DND-41 (cell line): ENCODE results near the gene PRKCA.

ENCODE experiments used
- ATAC-seq: fragments of 200-7000 bp; cut with Tn5 transposase; 3 replicates; pipeline ENCODE4 v1.9.1; 2021; ENCODE audit warnings: low read depth; ENCODE audit not compliant: insufficient read depth
- DNase-seq: peaks from one replicate; pipeline ENCODE4 v3.0.0-alpha.2; 2020
- H2AFZ ChIP-seq: 2 replicates; pipeline ENCODE4 v1.6.0; 2012; ENCODE audit warnings: low read depth, low read length
- H3K27ac ChIP-seq: 2 replicates; pipeline ENCODE4 v1.5.1; 2012; ENCODE audit warnings: low read length, inconsistent platforms
- H3K27me3 ChIP-seq: fragments of 200-600 bp; sonication (generic); 2 replicates; pipeline ENCODE4 v1.6.0; 2012; ENCODE audit warnings: low read length, mild to moderate bottlenecking, inconsistent platforms; ENCODE audit not compliant: insufficient read depth, poor library complexity
- H3K36me3 ChIP-seq: 2 replicates; pipeline ENCODE4 v1.5.1; 2012; ENCODE audit warnings: low read length, inconsistent platforms; ENCODE audit not compliant: insufficient read depth
- H3K4me1 ChIP-seq: 2 replicates; pipeline ENCODE4 v1.5.1; 2012; ENCODE audit warnings: mild to moderate bottlenecking, low read length; ENCODE audit not compliant: insufficient read depth
- H3K4me2 ChIP-seq: 2 replicates; pipeline ENCODE4 v1.6.0; 2012; ENCODE audit warnings: mild to moderate bottlenecking, moderate library complexity, low read length, inconsistent platforms; ENCODE audit not compliant: insufficient read depth
- H3K4me3 ChIP-seq, 2 experiments: fragments of 200-600 bp in 1 of 2; shearing (Covaris generic) in 1 of 2; 2 replicates each; pipeline ENCODE4 v1.5.1; 2012 to 2016; ENCODE audit warnings: inconsistent platforms in 2 of 2, low read length in 2 of 2, mild to moderate bottlenecking in 2 of 2, low read depth in 1 of 2, moderate library complexity in 1 of 2
- H3K79me2 ChIP-seq: 2 replicates; pipeline ENCODE4 v1.6.0; 2012; ENCODE audit warnings: low read length, inconsistent platforms; ENCODE audit not compliant: insufficient read depth
- H3K9ac ChIP-seq: 2 replicates; pipeline ENCODE4 v1.6.0; 2012; ENCODE audit warnings: low read depth, mild to moderate bottlenecking, inconsistent platforms, low read length, moderate library complexity
- H3K9me3 ChIP-seq: 2 replicates; pipeline ENCODE4 v1.5.1; 2012; ENCODE audit warnings: low read length, moderate library complexity, mild to moderate bottlenecking, inconsistent platforms; ENCODE audit not compliant: insufficient read depth, severe bottlenecking
- H4K20me1 ChIP-seq: 2 replicates; pipeline ENCODE4 v1.6.0; 2012; ENCODE audit warnings: low read length; ENCODE audit not compliant: insufficient read depth
- EZH2 ChIP-seq: IDR thresholded peaks from 3 replicates; pipeline ENCODE4 v1.6.1; 2012; ENCODE audit warnings: borderline replicate concordance, low read depth, mild to moderate bottlenecking, moderate library complexity, low read length, inconsistent platforms; ENCODE audit not compliant: severe bottlenecking
- TF ChIP-seq, protein P1 (sequence below): IDR thresholded peaks from 2 replicates; pipeline ENCODE4 v1.5.1; 2012; ENCODE audit warnings: borderline replicate concordance, low read length, moderate library complexity, mild to moderate bottlenecking; ENCODE audit not compliant: poor library complexity, severe bottlenecking; ENCODE audit errors: extremely low read depth

Gene PRKCA

DNA sequence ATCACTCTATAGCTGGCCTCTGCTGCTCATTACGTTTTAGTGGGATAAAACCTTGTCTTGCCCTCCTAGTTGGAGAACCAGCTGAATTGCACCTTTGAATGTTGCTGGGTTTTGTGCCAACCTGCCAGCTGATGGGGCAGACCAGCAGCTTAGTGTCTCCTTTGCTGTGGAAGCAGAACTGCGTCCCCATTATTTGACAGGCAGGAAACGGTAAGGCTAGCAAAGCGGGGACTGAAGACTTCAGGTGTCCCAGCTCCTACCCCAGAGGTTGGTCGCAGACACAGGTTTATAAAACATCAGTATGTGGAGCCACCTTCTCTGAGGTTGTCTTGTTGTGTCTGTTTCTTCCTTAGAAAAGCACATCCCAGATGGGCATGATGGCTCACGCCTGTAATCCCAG lies 158.1 kb downstream of the PRKCA start:
- H3K9ac ChIP-seq: no peak overlapping the region
- TF ChIP-seq, protein P1, sequence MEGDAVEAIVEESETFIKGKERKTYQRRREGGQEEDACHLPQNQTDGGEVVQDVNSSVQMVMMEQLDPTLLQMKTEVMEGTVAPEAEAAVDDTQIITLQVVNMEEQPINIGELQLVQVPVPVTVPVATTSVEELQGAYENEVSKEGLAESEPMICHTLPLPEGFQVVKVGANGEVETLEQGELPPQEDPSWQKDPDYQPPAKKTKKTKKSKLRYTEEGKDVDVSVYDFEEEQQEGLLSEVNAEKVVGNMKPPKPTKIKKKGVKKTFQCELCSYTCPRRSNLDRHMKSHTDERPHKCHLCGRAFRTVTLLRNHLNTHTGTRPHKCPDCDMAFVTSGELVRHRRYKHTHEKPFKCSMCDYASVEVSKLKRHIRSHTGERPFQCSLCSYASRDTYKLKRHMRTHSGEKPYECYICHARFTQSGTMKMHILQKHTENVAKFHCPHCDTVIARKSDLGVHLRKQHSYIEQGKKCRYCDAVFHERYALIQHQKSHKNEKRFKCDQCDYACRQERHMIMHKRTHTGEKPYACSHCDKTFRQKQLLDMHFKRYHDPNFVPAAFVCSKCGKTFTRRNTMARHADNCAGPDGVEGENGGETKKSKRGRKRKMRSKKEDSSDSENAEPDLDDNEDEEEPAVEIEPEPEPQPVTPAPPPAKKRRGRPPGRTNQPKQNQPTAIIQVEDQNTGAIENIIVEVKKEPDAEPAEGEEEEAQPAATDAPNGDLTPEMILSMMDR: no peak
- TF ChIP-seq EZH2: no peak
- ATAC-seq (no peak), DNase-seq (no peak)
- no peak overlapping the region for H3K27ac ChIP-seq
- no peak overlapping the region for H3K4me2 ChIP-seq
- no peaks in the 10 kb centered on the region for H4K20me1 ChIP-seq
- H3K4me3 ChIP-seq: no peak overlapping the region
- peaks cover 12% of the 10 kb centered on the region for H3K4me1 ChIP-seq
- peaks cover 35% of the 10 kb centered on the region for H3K79me2 ChIP-seq
- H3K36me3 ChIP-seq: peaks cover 8% of the 10 kb centered on the region; the same call in 1 of the 2 replicates
- H3K9me3 ChIP-seq: peaks cover 2% of the 10 kb centered on the region
- no peak overlapping the region for H2AFZ ChIP-seq
- H3K27me3 ChIP-seq: no peaks in the 10 kb centered on the region

DNA sequence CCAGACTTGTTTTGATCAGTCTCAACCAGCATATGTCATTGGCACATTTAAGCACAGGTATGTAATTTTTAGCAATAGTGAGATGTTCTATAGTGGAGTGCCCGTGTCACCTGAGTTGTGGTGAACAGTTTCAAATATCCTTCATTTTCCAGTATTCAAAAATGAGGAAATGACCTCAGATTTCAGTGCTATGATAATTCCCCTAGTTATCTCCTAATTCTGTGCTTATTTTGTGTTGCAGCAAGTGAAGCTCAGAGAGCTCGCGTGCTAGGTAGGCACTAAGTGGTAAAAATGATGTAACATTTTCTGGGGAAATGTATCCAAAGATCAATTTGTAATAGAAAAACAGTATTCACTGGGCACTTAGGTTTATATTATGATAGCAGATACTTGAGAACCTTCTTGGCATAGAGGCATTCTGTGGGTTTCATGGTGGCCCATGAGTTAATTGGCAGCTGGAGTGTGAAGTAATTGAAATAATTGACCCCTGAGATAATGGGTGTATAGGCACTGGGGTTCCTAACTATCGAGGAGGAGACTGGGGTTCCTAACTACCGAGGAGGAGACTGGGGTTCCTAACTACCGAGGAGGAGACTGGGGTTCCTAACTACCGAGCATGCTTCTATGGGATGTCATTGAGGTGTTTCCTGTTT lies 159.1 kb downstream of the PRKCA start:
- Histone ChIP-seq H3K4me3 (no peak overlapping the region), H3K9ac (no peak overlapping the region), H3K4me2 (no peak overlapping the region), H3K4me1 (peaks cover 21% of the 10 kb centered on the region), H3K27ac (no peak overlapping the region), H2AFZ (no peak overlapping the region), H3K36me3 (peaks cover 8% of the 10 kb centered on the region; the same call in 1 of the 2 replicates), H3K27me3 (no peaks in the 10 kb centered on the region), H3K79me2 (peaks cover 29% of the 10 kb centered on the region), H3K9me3 (peaks cover 2% of the 10 kb centered on the region), H4K20me1 (no peaks in the 10 kb centered on the region)
- TF ChIP-seq, protein P1: no peak
- TF ChIP-seq EZH2: no peak
- no peak for DNase-seq
- ATAC-seq: no peak

DNA sequence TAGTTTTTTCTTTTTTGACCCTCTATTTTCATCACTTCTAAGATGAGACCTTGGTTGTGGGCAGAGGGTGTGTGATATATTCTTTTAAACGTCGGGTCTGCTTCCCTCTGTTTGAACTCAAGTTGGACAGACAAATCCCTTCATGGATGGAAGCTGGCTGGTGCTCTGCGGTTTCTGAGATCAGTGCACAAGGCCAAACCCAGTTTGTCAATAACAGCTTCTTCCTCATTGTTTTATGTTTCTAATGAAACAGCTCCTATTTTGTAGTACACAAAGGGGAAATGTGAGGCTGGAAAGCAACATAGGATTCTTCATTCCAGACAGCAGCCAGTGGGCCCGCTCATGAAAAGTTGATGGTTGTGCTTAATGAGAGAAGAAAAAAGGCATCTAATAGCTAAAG lies 159.6 kb downstream of the PRKCA start:
- H3K79me2 ChIP-seq: peaks cover 28% of the 10 kb centered on the region
- H3K27ac ChIP-seq: no peak overlapping the region
- no peak overlapping the region for H3K9ac ChIP-seq
- TF ChIP-seq EZH2: no peak
- peaks cover 8% of the 10 kb centered on the region; the same call in 1 of the 2 replicates for H3K36me3 ChIP-seq
- peaks cover 27% of the 10 kb centered on the region for H3K4me1 ChIP-seq
- DNase-seq (no peak), ATAC-seq (no peak)
- H3K4me3 ChIP-seq: no peak overlapping the region
- no peak overlapping the region for H3K4me2 ChIP-seq
- H3K9me3 ChIP-seq: no peaks in the 10 kb centered on the region
- no peaks in the 10 kb centered on the region for H4K20me1 ChIP-seq
- H3K27me3 ChIP-seq: no peaks in the 10 kb centered on the region
- H2AFZ ChIP-seq: no peak overlapping the region

DNA sequence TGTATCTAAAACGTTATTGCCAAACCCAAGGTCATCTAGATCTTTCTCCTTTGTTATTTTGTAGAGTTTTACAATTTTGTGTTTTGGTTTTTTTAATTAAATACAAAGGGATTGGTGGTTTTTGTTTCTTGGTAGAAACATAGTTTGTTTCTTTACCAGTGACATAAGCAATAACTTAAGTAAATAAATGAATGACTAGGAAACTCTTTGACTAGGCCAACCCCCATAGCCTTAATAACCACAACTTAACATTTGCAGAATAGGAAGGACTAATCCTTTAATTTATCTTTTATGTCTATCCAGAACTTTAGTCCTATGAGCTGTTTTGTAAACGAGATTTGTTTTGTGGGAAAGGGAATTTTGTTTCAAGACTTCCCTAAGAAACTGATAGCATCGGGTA lies 162.5 kb downstream of the PRKCA start:
- no peaks in the 10 kb centered on the region for H4K20me1 ChIP-seq
- H3K79me2 ChIP-seq: peaks cover 45% of the 10 kb centered on the region
- no peaks in the 10 kb centered on the region for H3K36me3 ChIP-seq
- no peak overlapping the region for H2AFZ ChIP-seq
- no peak overlapping the region for H3K27ac ChIP-seq
- TF ChIP-seq, protein P1: no peak
- TF ChIP-seq EZH2: no peak
- no peak overlapping the region for H3K9ac ChIP-seq
- peaks cover 53% of the 10 kb centered on the region for H3K4me1 ChIP-seq
- ATAC-seq: no peak
- no peaks in the 10 kb centered on the region for H3K9me3 ChIP-seq
- no peak overlapping the region for H3K4me3 ChIP-seq
- no peak overlapping the region for H3K4me2 ChIP-seq
- H3K27me3 ChIP-seq: no peaks in the 10 kb centered on the region
- no peak for DNase-seq
